ENCODE results near the gene C2orf92. TPM values are rescaled to one million over a fixed set of nuclear protein-coding genes. Genes with fewer than 3 reads are reported as not detected.

The C2orf92 gene
- total and polyA plus RNA-seq, 2 donors (not counting 1 experiment from before 2014, with no cell fraction given), result 0.99 to 1.1 TPM

DNA sequence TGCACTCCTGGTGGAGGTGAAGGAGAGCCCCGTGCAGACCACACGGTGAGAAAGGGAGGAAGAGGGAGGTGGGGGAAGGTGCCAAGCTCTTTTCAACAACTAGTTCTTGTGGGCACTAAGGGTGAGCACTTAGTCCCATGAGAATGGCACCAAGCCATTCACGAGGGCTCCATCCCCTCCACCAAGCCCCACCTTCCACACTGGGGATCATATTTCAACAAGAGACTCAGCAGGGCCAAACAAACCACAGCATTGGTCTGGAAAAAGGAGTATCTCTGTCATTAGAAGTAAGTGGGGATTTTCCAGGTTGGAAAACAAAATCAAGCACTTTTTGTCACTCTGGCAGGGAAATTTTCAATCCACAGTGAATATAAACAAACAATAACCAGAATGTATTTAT, 82.2 kb downstream of the C2orf92 start:
- Histone ChIP-seq H4K20me1 (ENCODE audit: control insufficient read depth, extremely low read depth, insufficient read depth, low read length) (no peaks in the 10 kb centered on the region), H3K36me3 (ENCODE audit: control insufficient read depth, insufficient read depth, low read length) (no peaks in the 10 kb centered on the region), H3K9me3 (ENCODE audit: control insufficient read depth, insufficient read depth, low read depth, low read length) (no peaks in the 10 kb centered on the region), H2AFZ (ENCODE audit: low read length) (no peak overlapping the region), H3K4me1 (ENCODE audit: control insufficient read depth, extremely low read depth, insufficient read depth, low read length) (no peaks in the 10 kb centered on the region), H3K27ac (ENCODE audit: insufficient read depth, low read length) (no peak overlapping the region), H3K27me3 (ENCODE audit: control insufficient read depth, insufficient read depth, low read length) (no peaks in the 10 kb centered on the region), H3K79me2 (ENCODE audit: control insufficient read depth, insufficient read depth, low read length) (no peaks in the 10 kb centered on the region), H3K4me3 (replicated peaks in 1 of 4; ENCODE audit: control extremely low read depth in 1 of 4, insufficient read depth in 1 of 4, low read depth in 3 of 4, low read length in 4 of 4) (no peak overlapping the region), H3K9ac (ENCODE audit: insufficient read depth, low read length) (no peak overlapping the region), H3K4me2 (ENCODE audit: extremely low read depth, insufficient read depth, low read length) (no peak overlapping the region)
- TF ChIP-seq, protein P1, sequence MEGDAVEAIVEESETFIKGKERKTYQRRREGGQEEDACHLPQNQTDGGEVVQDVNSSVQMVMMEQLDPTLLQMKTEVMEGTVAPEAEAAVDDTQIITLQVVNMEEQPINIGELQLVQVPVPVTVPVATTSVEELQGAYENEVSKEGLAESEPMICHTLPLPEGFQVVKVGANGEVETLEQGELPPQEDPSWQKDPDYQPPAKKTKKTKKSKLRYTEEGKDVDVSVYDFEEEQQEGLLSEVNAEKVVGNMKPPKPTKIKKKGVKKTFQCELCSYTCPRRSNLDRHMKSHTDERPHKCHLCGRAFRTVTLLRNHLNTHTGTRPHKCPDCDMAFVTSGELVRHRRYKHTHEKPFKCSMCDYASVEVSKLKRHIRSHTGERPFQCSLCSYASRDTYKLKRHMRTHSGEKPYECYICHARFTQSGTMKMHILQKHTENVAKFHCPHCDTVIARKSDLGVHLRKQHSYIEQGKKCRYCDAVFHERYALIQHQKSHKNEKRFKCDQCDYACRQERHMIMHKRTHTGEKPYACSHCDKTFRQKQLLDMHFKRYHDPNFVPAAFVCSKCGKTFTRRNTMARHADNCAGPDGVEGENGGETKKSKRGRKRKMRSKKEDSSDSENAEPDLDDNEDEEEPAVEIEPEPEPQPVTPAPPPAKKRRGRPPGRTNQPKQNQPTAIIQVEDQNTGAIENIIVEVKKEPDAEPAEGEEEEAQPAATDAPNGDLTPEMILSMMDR (conservative IDR thresholded peaks at IDR 0.05 in 1 of 2, IDR thresholded peaks at IDR 0.05 in 1 of 2; ENCODE audit: low read depth in 1 of 2, low read length in 2 of 2), result no peak
- TF ChIP-seq EZH2 (IDR thresholded peaks at IDR 0.05; ENCODE audit: low read length, missing control alignments), result no peak
- DNase-seq (ENCODE audit: low read depth in 2 of 2), result peak; percentile 39 to 55

Other genes with a start within 250 kb of the C2orf92 start
- 23.1 and 26.7 TPM in 2 replicates for gene ANKRD36B, start 79.8 kb upstream of the C2orf92 start, total RNA-seq
- 4.3 and 4.7 TPM in 2 replicates for gene ANKRD36B, start 79.8 kb upstream of the C2orf92 start, polyA plus RNA-seq
- 381 and 460 TPM in 2 replicates for gene COX5B, start 23.7 kb upstream of the C2orf92 start, total RNA-seq
- gene COX5B, start 23.7 kb upstream of the C2orf92 start, polyA plus RNA-seq, result 241 and 257 TPM in 2 replicates
- gene ACTR1B, start 5.7 kb upstream of the C2orf92 start, total RNA-seq, result 38.8 and 69.9 TPM in 2 replicates
- 38.3 and 40.8 TPM in 2 replicates for gene ACTR1B, start 5.7 kb upstream of the C2orf92 start, polyA plus RNA-seq
- not detected in 2 replicates for gene ZAP70, start 43.9 kb downstream of the C2orf92 start, total RNA-seq
- 0.10 TPM in 1 of 2 replicates, not detected in the other for gene ZAP70, start 43.9 kb downstream of the C2orf92 start, polyA plus RNA-seq

All from fibroblast of lung (primary cell).